SU-DHL-6 (cell line): ENCODE results near the gene SH3RF3.

Experiments
- H2AFZ ChIP-seq: fragments of 200-600 bp; sonication (generic); 2 replicates; pipeline ENCODE4 v1.6.1; 2014; ENCODE audit warnings: low read depth, mild to moderate bottlenecking, moderate library complexity, mixed read lengths, antibody characterized with exemption, low read length; ENCODE audit not compliant: severe bottlenecking
- H3F3A ChIP-seq: fragments of 200-600 bp; shearing (Covaris generic); 2 replicates; pipeline ENCODE4 v1.6.0; 2016; ENCODE audit warnings: antibody characterized with exemption, mild to moderate bottlenecking; ENCODE audit not compliant: insufficient read depth
- H3K27ac ChIP-seq: fragments of 200-600 bp; sonication (generic); 2 replicates; pipeline ENCODE4 v1.5.1; 2016; ENCODE audit warnings: low read depth, mild to moderate bottlenecking, low read length, moderate library complexity, mixed read lengths
- H3K27me3 ChIP-seq: fragments of 200-600 bp; sonication (generic), shearing (Covaris generic); 2 replicates; pipeline ENCODE4 v1.6.0; 2014; ENCODE audit warnings: mild to moderate bottlenecking, low read length
- H3K36me3 ChIP-seq: fragments of 200-600 bp; sonication (generic); 2 replicates; pipeline ENCODE4 v1.6.1; 2014; ENCODE audit warnings: mild to moderate bottlenecking, low read length, mixed read lengths
- H3K4me2 ChIP-seq: fragments of 300-600, 200-600 bp; shearing (Covaris generic), sonication (generic); 2 replicates; pipeline ENCODE4 v1.6.0; 2014; ENCODE audit warnings: low read length, low read depth, mild to moderate bottlenecking; ENCODE audit not compliant: poor library complexity, severe bottlenecking
- H3K4me3 ChIP-seq: fragments of 200-600 bp; sonication (generic); 2 replicates; pipeline ENCODE4 v1.5.1; 2014; ENCODE audit warnings: antibody characterized with exemption, low read length, mild to moderate bottlenecking, mixed read lengths; ENCODE audit not compliant: insufficient read depth, poor library complexity, severe bottlenecking
- H3K79me2 ChIP-seq: fragments of 200-600 bp; sonication (generic); 2 replicates; pipeline ENCODE4 v1.6.1; 2014; ENCODE audit warnings: mild to moderate bottlenecking, low read length, moderate library complexity; ENCODE audit not compliant: insufficient read depth
- H3K9ac ChIP-seq: fragments of 200-600 bp; sonication (generic); 2 replicates; pipeline ENCODE4 v1.7.0; 2014; ENCODE audit warnings: mild to moderate bottlenecking, low read length
- H3K9me2 ChIP-seq: fragments of 200-600 bp; sonication (generic); replicated peaks from 2 replicates; pipeline ENCODE4 v1.6.1; 2014; ENCODE audit warnings: low read length; ENCODE audit not compliant: insufficient read depth
- H3K9me3 ChIP-seq: fragments of 200-600 bp; sonication (generic); 2 replicates; pipeline ENCODE4 v1.6.1; 2014; ENCODE audit warnings: low read length, mixed read lengths; ENCODE audit not compliant: insufficient read depth
- H4K20me1 ChIP-seq: fragments of 200-600 bp; sonication (generic); 2 replicates; pipeline ENCODE4 v1.6.1; 2014; ENCODE audit warnings: low read depth, mild to moderate bottlenecking, antibody characterized with exemption, low read length, moderate library complexity, mixed read lengths
- EZH2phosphoT487 ChIP-seq: fragments of 200-600 bp; sonication (generic), shearing (Covaris generic); conservative IDR thresholded peaks from 2 replicates; pipeline ENCODE4 v1.6.1; 2018; ENCODE audit warnings: mild to moderate bottlenecking, antibody characterized with exemption, low read length, moderate library complexity, mixed read lengths
- TF ChIP-seq, protein P1 (sequence below): fragments of 200-600 bp; sonication (generic); IDR thresholded peaks from one replicate; pipeline ENCODE4 v1.5.1; 2017; ENCODE audit warnings: antibody characterized with exemption, mild to moderate bottlenecking, low read length, moderate library complexity; ENCODE audit not compliant: insufficient read depth, poor library complexity, severe bottlenecking

SH3RF3 gene

GRCh38 chr2:109364217-109364616 is 235.2 kb downstream of the SH3RF3 start:
- H3K9me2 ChIP-seq: no peaks in the 10 kb centered on the region
- no peaks in the 10 kb centered on the region for H3F3A ChIP-seq
- H3K4me2 ChIP-seq: no peak overlapping the region
- no peak overlapping the region for H3K9ac ChIP-seq
- H3K79me2 ChIP-seq: no peaks in the 10 kb centered on the region
- H3K27ac ChIP-seq: no peak overlapping the region
- no peak overlapping the region for H2AFZ ChIP-seq
- no peaks in the 10 kb centered on the region for H3K36me3 ChIP-seq
- H3K27me3 ChIP-seq: no peaks in the 10 kb centered on the region
- H4K20me1 ChIP-seq: no peaks in the 10 kb centered on the region
- no peak overlapping the region for H3K4me3 ChIP-seq
- no peak for TF ChIP-seq EZH2phosphoT487
- TF ChIP-seq, protein P1, sequence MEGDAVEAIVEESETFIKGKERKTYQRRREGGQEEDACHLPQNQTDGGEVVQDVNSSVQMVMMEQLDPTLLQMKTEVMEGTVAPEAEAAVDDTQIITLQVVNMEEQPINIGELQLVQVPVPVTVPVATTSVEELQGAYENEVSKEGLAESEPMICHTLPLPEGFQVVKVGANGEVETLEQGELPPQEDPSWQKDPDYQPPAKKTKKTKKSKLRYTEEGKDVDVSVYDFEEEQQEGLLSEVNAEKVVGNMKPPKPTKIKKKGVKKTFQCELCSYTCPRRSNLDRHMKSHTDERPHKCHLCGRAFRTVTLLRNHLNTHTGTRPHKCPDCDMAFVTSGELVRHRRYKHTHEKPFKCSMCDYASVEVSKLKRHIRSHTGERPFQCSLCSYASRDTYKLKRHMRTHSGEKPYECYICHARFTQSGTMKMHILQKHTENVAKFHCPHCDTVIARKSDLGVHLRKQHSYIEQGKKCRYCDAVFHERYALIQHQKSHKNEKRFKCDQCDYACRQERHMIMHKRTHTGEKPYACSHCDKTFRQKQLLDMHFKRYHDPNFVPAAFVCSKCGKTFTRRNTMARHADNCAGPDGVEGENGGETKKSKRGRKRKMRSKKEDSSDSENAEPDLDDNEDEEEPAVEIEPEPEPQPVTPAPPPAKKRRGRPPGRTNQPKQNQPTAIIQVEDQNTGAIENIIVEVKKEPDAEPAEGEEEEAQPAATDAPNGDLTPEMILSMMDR: no peak
- H3K9me3 ChIP-seq: no peaks in the 10 kb centered on the region

GRCh38 chr2:109365131-109365530 is 236.1 kb downstream of the SH3RF3 start:
- TF ChIP-seq, protein P1: no peak
- TF ChIP-seq EZH2phosphoT487: no peak
- H3K9me3 ChIP-seq: no peaks in the 10 kb centered on the region
- no peak overlapping the region for H3K4me2 ChIP-seq
- H3K27me3 ChIP-seq: no peaks in the 10 kb centered on the region
- H3K4me3 ChIP-seq: no peak overlapping the region
- H3K9ac ChIP-seq: no peak overlapping the region
- no peak overlapping the region for H3K27ac ChIP-seq
- no peaks in the 10 kb centered on the region for H4K20me1 ChIP-seq
- no peaks in the 10 kb centered on the region for H3K79me2 ChIP-seq
- H2AFZ ChIP-seq: no peak overlapping the region
- H3K9me2 ChIP-seq: no peaks in the 10 kb centered on the region
- no peaks in the 10 kb centered on the region for H3K36me3 ChIP-seq
- H3F3A ChIP-seq: no peaks in the 10 kb centered on the region

GRCh38 chr2:109367683-109368082 is 238.7 kb downstream of the SH3RF3 start:
- H3K9ac ChIP-seq: no peak overlapping the region
- TF ChIP-seq EZH2phosphoT487: no peak

DNA sequence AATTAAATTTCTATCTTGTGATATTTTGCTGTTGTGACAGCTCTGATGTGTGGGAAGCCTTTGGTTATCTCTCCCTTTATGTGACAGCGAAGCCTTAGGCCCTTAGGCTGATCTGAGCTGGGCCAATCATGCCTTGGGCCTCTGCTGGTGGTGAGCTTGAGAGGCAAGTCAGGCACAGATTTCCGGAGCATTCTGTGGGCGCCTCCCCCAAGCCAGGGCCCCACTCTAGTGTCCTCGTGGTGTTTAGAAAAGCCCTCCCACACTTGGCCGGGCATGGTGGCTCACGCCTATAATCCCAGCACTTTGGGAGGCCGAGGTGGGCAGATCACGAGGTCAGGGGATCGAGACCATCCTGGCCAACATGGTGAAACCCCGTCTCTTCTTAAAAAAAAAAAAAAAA is 239.8 kb downstream of the SH3RF3 start:
- no peaks in the 10 kb centered on the region for H3K36me3 ChIP-seq
- no peak overlapping the region for H3K4me2 ChIP-seq
- H3K9ac ChIP-seq: no peak overlapping the region
- TF ChIP-seq, protein P1: no peak
- TF ChIP-seq EZH2phosphoT487: no peak
- H3K9me3 ChIP-seq: no peaks in the 10 kb centered on the region
- H3K9me2 ChIP-seq: no peaks in the 10 kb centered on the region
- no peak overlapping the region for H3K4me3 ChIP-seq
- H4K20me1 ChIP-seq: no peaks in the 10 kb centered on the region
- H3K27me3 ChIP-seq: no peaks in the 10 kb centered on the region
- H3F3A ChIP-seq: no peaks in the 10 kb centered on the region
- H3K79me2 ChIP-seq: no peaks in the 10 kb centered on the region
- H3K27ac ChIP-seq: no peak overlapping the region
- no peak overlapping the region for H2AFZ ChIP-seq

More at GRCh38 chr2:109367683-109368082, 238.7 kb downstream of the SH3RF3 start:
- Histone ChIP-seq H3K79me2 (no peaks in the 10 kb centered on the region), H3F3A (no peaks in the 10 kb centered on the region), H3K9me2 (no peaks in the 10 kb centered on the region), H2AFZ (no peak overlapping the region), H3K4me2 (no peak overlapping the region), H3K4me3 (no peak overlapping the region), H3K27me3 (no peaks in the 10 kb centered on the region), H3K9me3 (no peaks in the 10 kb centered on the region), H3K36me3 (no peaks in the 10 kb centered on the region), H3K27ac (no peak overlapping the region), H4K20me1 (no peaks in the 10 kb centered on the region)
